ENCODE results near the gene MSANTD3. TPM values are rescaled to one million over a fixed set of nuclear protein-coding genes. Genes with fewer than 3 reads are reported as not detected.
A peak's percentile ranks its signal among the peaks of the same experiment; 100 is the strongest.
"Not testable (repeated sequence)": the region's sequence is repeated elsewhere in the genome, so short reads cannot be mapped to it uniquely, and the experiment has no call there.

The MSANTD3 gene
- total and polyA plus RNA-seq, 5 donors, result 19.7 to 26.7 (median 20.6) TPM

DNA sequence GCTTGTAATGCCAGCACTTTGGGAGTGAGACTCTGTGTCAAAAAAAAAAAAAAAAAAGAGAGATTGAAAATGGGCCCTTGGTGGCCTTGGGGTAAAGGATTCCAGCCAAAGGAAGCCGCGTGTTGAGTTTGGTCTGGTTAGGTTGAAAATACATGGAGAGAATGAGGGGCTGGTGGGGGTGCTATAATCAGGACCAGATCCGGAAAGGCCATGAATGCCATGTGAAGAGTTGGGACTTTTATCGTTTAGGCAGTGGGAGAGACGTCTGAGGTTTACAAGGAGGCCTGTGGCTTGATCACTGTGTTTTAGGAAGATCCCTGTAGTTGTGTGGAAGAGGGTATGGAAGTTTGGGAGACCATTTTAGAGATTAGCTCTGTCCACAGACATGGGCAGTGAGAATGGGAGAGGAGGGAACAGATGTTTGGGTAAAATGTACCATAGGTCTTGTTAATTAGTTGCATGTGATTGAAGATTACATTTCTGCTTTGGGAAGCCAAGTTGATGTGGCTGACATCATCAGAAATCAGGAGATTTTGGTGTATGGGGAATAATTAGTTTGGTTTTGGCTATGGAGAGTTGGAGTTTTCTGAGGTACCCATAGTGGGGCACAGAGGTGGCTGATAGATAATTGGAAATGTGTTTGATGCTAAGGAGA is 3.5 kb downstream of the MSANTD3 start:
- H3K4me1 ChIP-seq (ENCODE audit: control insufficient read depth, insufficient read depth, low read length), result peaks cover 7% of the 10 kb centered on the region

DNA sequence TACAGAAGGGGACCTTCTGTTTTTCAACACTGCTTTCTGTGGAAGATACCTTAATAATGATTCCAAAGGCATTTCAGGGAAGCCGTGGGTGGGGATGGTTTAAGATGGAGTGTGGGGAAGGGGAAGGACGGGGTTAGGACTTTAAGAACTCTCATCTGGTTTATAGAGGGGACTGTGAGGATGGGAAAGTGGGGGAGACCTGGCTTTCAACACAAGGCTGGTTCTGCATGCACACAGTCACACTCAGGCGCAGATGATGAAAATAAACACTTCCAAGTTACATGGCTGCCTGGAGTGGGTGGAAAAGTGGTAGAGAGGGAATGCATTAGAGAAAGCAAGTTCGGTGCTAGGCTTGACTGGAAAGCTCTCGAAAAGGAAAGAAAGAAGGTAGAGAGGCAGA is 4.9 kb downstream of the MSANTD3 start:
- H3K27ac ChIP-seq (ENCODE audit: low read length), result no peak overlapping the region
- ATAC-seq (no peak), DNase-seq (no peak)
- H3K4me1 ChIP-seq (ENCODE audit: control insufficient read depth, insufficient read depth, low read length), result peaks cover 7% of the 10 kb centered on the region
- intact Hi-C loops (cut with DNase I), result loop anchor here in 1 of 4 donors (10.0 kb wide), 1 partner anchor 77 kb away; the partner anchor contains the start of gene TEX10
- no peaks in the 10 kb centered on the region for H3K9me3 ChIP-seq (ENCODE audit: control insufficient read depth, low read length)
- WGBS, result 95% methylated on average over 5 of the region's 5 CpGs
- H3K27me3 ChIP-seq (ENCODE audit: control insufficient read depth, insufficient read depth), result no peaks in the 10 kb centered on the region
- H3K4me3 ChIP-seq (ENCODE audit: low read length), result no peak overlapping the region

More for the DNA sequence above, 3.5 kb downstream of the MSANTD3 start:
- intact Hi-C loops (cut with DNase I), result loop anchor here in 1 of 4 donors (10.0 kb wide), 1 partner anchor 76 kb away; the partner anchor contains the start of gene TEX10
- Histone ChIP-seq H3K27me3 (ENCODE audit: control insufficient read depth, insufficient read depth) (no peaks in the 10 kb centered on the region), H3K9me3 (ENCODE audit: control insufficient read depth, low read length) (no peaks in the 10 kb centered on the region), H3K4me3 (ENCODE audit: low read length) (no peak overlapping the region), H3K27ac (ENCODE audit: low read length) (no peak overlapping the region)
- DNase-seq (no peak), ATAC-seq (no peak)
- 94% methylated on average over 5 of the region's 5 CpGs for whole genome bisulfite sequencing

- no peak for DNase-seq
- WGBS, result 91% methylated on average over 3 of the region's 3 CpGs
- H3K27ac ChIP-seq (ENCODE audit: low read length), result no peak overlapping the region
- intact Hi-C loops (cut with DNase I), result loop anchor here in 1 of 4 donors (10.0 kb wide), 1 partner anchor 78 kb away; the partner anchor contains the start of gene TEX10
- ATAC-seq, result no peak
- H3K9me3 ChIP-seq (ENCODE audit: control insufficient read depth, low read length), result no peaks in the 10 kb centered on the region
- peaks cover 7% of the 10 kb centered on the region for H3K4me1 ChIP-seq (ENCODE audit: control insufficient read depth, insufficient read depth, low read length)
- H3K4me3 ChIP-seq (ENCODE audit: low read length), result no peak overlapping the region
- H3K27me3 ChIP-seq (ENCODE audit: control insufficient read depth, insufficient read depth), result no peaks in the 10 kb centered on the region
Observed at GRCh38 chr9:100432736-100433135, 5.8 kb downstream of the MSANTD3 start.

GRCh38 chr9:100436571-100436970 is 9.6 kb downstream of the MSANTD3 start:
- no peak overlapping the region for H3K27ac ChIP-seq (ENCODE audit: low read length)
- H3K4me3 ChIP-seq (ENCODE audit: low read length), result no peak overlapping the region
- intact Hi-C loops (cut with DNase I), result loop anchor here in 1 of 4 donors (10.0 kb wide), 1 partner anchor 82 kb away; the partner anchor contains the start of gene TEX10
- ATAC-seq, result no peak
- H3K9me3 ChIP-seq (ENCODE audit: control insufficient read depth, low read length), result no peaks in the 10 kb centered on the region
- no peaks in the 10 kb centered on the region for H3K27me3 ChIP-seq (ENCODE audit: control insufficient read depth, insufficient read depth)
- WGBS, result 92% methylated on average over 7 of the region's 7 CpGs
- DNase-seq, result no peak
- no peaks in the 10 kb centered on the region for H3K4me1 ChIP-seq (ENCODE audit: control insufficient read depth, insufficient read depth, low read length)

- no peaks in the 10 kb centered on the region for H3K4me1 ChIP-seq (ENCODE audit: control insufficient read depth, insufficient read depth, low read length)
- H3K27ac ChIP-seq (ENCODE audit: low read length), result no peak overlapping the region
- H3K27me3 ChIP-seq (ENCODE audit: control insufficient read depth, insufficient read depth), result no peaks in the 10 kb centered on the region
- H3K4me3 ChIP-seq (ENCODE audit: low read length), result no peak overlapping the region
- intact Hi-C loops (cut with DNase I), result loop anchor here in 1 of 4 donors (10.0 kb wide), 1 partner anchor 83 kb away; the partner anchor contains the start of gene TEX10
- peak in 1 of 2 donors; percentile 63 for ATAC-seq
- 84% methylated on average over 1 of the region's 1 CpG for WGBS
- peak in 2 of 3 donors; percentile 61 to 80 for DNase-seq
- H3K9me3 ChIP-seq (ENCODE audit: control insufficient read depth, low read length), result no peaks in the 10 kb centered on the region
Observed at GRCh38 chr9:100437860-100438805, 11.2 kb downstream of the MSANTD3 start.

GRCh38 chr9:100440071-100440470 is 13.1 kb downstream of the MSANTD3 start:
- H3K27ac ChIP-seq (ENCODE audit: low read length), result no peak overlapping the region

GRCh38 chr9:100440487-100440886 is 13.5 kb downstream of the MSANTD3 start:
- ATAC-seq, result not testable (repeated sequence)
- intact Hi-C loops (cut with DNase I), result loop anchor here in 1 of 4 donors (5.0 kb wide), 1 partner anchor 137 kb away; the partner anchor contains the start of gene CAVIN4

More at GRCh38 chr9:100440071-100440470, 13.1 kb downstream of the MSANTD3 start:
- no peak for ATAC-seq
- no peaks in the 10 kb centered on the region for H3K4me1 ChIP-seq (ENCODE audit: control insufficient read depth, insufficient read depth, low read length)
- H3K27me3 ChIP-seq (ENCODE audit: control insufficient read depth, insufficient read depth), result no peaks in the 10 kb centered on the region
- no peak for DNase-seq
- WGBS, result 90% methylated on average over 3 of the region's 3 CpGs
- no peaks in the 10 kb centered on the region for H3K9me3 ChIP-seq (ENCODE audit: control insufficient read depth, low read length)
- H3K4me3 ChIP-seq (ENCODE audit: low read length), result no peak overlapping the region
- intact Hi-C loops (cut with DNase I), result loop anchor here in 1 of 4 donors (5.0 kb wide), 1 partner anchor 137 kb away; the partner anchor contains the start of gene CAVIN4

DNA sequence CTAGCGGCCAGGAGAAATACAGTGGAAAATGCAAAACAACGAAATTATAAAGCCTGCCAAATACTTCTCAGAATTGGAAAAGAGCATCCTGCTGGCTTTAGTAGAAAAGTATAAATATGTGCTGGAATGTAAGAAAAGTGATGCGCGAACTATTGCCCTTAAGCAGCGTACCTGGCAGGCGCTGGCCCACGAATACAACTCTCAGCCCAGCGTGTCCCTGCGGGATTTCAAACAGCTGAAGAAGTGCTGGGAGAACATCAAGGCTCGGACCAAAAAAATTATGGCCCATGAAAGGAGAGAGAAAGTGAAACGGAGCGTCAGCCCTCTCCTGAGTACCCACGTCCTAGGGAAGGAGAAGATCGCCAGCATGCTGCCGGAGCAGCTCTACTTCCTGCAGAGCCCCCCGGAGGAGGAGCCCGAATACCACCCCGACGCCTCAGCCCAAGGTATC is 15.0 kb downstream of the MSANTD3 start:
- H3K4me3 ChIP-seq (ENCODE audit: low read length), result no peak overlapping the region
- H3K27me3 ChIP-seq (ENCODE audit: control insufficient read depth, insufficient read depth), result no peaks in the 10 kb centered on the region
- no peak for DNase-seq
- 72% methylated on average over 19 of the region's 19 CpGs for WGBS
- peak in 1 of 2 donors; percentile 26 for ATAC-seq
- H3K4me1 ChIP-seq (ENCODE audit: control insufficient read depth, insufficient read depth, low read length), result no peaks in the 10 kb centered on the region
- no peak overlapping the region for H3K27ac ChIP-seq (ENCODE audit: low read length)
- H3K9me3 ChIP-seq (ENCODE audit: control insufficient read depth, low read length), result no peaks in the 10 kb centered on the region
- intact Hi-C loops (cut with DNase I), result loop anchor here in 1 of 4 donors (5.0 kb wide), 1 partner anchor 135 kb away; the partner anchor contains the start of gene CAVIN4

More at GRCh38 chr9:100440487-100440886, 13.5 kb downstream of the MSANTD3 start:
- 97% methylated on average over 5 of the region's 5 CpGs for WGBS
- H3K4me3 ChIP-seq (ENCODE audit: low read length); H3K4me1 ChIP-seq (ENCODE audit: control insufficient read depth, insufficient read depth, low read length); H3K9me3 ChIP-seq (ENCODE audit: control insufficient read depth, low read length); H3K27me3 ChIP-seq (ENCODE audit: control insufficient read depth, insufficient read depth); H3K27ac ChIP-seq (ENCODE audit: low read length); DNase-seq: not testable (repeated sequence)

- 66% methylated on average over 4 of the region's 4 CpGs for WGBS
Observed at GRCh38 chr9:100443781-100444768, 17.1 kb downstream of the MSANTD3 start.

More at GRCh38 chr9:100443781-100444768, 17.1 kb downstream of the MSANTD3 start:
- no peak for ATAC-seq
- no peak overlapping the region for H3K27ac ChIP-seq (ENCODE audit: low read length)
- no peaks in the 10 kb centered on the region for H3K27me3 ChIP-seq (ENCODE audit: control insufficient read depth, insufficient read depth)
- intact Hi-C loops (cut with DNase I), result loop anchor here in 1 of 4 donors (5.0 kb wide), 1 partner anchor 133 kb away; the partner anchor contains the start of gene CAVIN4
- no peak overlapping the region for H3K4me3 ChIP-seq (ENCODE audit: low read length)
- no peaks in the 10 kb centered on the region for H3K9me3 ChIP-seq (ENCODE audit: control insufficient read depth, low read length)
- H3K4me1 ChIP-seq (ENCODE audit: control insufficient read depth, insufficient read depth, low read length), result no peaks in the 10 kb centered on the region
- DNase-seq, result no peak
